Measurements from ENCODE around the gene ARHGAP1.

The ARHGAP1 gene

DNA sequence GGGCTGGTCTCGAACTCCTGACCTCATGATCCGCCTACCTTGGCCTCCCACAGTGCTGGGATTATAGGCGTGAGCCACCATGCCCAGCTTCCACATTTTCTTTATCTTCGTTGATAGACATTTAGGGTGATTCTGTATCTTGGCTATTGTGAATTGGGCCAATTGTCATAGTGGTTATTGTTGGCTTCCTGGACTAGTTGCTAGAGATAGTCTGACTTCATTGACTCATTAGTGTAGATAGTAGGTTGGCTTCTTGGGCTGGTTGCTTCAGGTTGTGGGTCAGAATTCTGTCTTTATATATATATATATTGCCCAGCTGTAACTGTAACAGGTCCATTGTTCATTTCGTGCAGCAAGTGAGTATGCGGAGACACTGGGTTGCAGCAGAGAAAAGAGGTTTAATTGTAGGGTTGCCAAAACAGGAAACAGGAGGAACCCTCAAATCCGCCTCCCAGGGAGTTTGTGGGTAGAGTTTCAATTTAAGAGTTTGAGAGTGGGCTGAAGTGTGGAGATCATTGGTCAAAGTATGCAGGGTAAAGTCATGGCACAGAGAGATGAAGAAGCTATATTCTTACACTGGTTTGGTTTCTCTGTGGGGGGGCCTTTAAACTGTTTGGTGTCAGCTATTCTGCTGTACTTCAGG is 61.1 kb downstream of the ARHGAP1 start:
- no peak for DNase-seq (ENCODE audit: low read depth)

GRCh38 chr11:46637546-46637945 is 62.9 kb downstream of the ARHGAP1 start:
- no peak for DNase-seq (ENCODE audit: low read depth)

DNA sequence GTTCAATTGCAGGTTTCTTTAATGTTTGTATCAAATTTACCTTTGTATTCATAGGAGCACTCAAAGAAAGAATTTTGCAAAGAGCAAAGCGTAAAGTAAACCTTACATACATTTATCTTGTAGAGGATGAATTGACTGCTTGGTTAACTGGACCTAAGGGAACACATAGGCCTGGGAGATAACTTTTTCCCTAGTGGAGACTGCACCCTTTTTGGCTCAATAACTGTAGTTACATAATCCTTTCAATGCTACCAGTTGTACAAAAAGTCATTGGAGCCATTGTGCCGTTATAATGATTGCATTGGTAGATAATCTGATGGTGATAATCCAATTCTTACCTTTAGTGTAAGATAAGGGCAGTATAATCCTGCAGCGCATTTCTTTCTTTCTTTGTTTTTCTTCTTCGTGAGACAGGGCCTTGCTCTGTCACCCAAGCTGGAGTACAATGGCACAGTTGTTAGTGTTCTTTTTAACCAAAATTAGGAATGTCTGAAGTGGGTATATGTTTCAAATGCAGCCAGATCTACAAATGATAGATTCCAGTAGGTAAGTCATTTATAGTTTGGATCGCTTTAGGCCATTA is 64.8 kb downstream of the ARHGAP1 start:
- DNase-seq (ENCODE audit: low read depth), result no peak

DNA sequence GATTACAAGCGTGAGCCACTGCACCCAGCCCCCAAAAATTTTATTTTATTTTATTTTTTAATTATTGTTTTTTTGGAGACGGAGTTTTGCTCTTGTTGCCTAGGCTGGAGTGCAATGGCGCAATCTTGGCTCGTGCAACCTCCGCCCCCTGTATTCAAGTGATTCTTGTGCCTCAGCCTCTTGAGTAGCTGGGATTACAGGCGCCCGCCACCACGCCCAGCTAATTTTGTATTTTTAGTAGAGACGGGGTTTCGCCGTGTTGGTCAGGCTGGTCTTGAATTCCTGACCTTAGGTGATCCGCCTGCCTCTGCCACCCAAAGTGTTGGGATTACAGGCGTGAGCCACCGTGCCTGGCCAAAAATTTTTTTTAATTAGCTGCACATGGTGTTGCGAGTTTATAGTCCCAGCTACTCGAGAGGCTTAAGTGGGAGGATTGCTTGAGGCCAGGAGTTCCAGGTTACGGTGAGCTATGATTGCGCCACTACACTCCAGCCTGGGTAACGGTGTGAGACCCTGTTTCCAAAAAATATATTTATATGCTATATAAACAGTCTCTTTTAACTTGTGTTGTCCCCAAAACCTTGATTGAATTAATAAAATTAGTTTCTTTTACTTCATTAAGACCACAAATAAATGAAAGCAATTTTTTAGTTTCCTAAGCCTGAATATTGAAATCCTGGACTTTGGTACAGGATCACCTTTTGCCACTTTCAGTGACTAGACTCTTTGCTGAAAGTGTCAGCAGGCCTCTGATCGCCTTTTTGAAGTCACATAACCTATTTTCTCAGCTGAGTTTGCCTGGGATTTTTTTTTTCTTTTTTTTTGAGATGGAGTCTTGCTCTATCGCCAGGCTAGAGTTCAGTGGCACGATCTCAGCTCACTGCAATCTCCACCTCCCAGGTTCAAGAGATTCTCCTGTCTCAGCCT is 66.9 kb downstream of the ARHGAP1 start:
- DNase-seq (ENCODE audit: low read depth), result no peak

- DNase-seq (ENCODE audit: low read depth), result no peak
Observed at GRCh38 chr11:46632502-46632901, 67.9 kb downstream of the ARHGAP1 start.

- no peak for DNase-seq (ENCODE audit: low read depth)
Observed at GRCh38 chr11:46631676-46632075, 68.7 kb downstream of the ARHGAP1 start.

DNA sequence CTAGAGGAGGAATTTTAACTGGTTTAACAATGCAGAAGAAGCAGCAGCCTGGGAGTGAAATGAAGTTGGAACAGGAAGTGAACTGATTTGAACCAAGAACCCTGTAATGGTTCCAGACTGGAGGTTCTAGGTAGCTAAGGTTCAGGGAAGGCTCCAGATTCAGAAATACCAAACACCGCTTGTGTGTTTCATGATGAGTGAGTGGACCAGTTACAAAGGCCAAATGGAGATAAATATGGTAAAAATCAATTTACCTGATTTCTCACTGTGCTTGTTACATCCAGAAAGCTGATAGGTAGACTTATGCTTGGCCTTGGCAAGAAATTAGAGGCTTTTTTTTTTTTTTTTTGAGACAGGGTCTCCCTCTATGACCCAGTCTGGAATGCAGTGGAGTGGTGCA is 70.2 kb downstream of the ARHGAP1 start:
- DNase-seq (ENCODE audit: low read depth), result no peak

GRCh38 chr11:46628961-46629360 is 71.5 kb downstream of the ARHGAP1 start:
- DNase-seq (ENCODE audit: low read depth), result no peak
